ENCODE data around the gene ATP5F1C. TPM values are rescaled to one million over a fixed set of nuclear protein-coding genes. Genes with fewer than 3 reads are reported as not detected.

ATP5F1C gene
- total RNA-seq, 1 experiment from 2014 or later, result 292 TPM

DNA sequence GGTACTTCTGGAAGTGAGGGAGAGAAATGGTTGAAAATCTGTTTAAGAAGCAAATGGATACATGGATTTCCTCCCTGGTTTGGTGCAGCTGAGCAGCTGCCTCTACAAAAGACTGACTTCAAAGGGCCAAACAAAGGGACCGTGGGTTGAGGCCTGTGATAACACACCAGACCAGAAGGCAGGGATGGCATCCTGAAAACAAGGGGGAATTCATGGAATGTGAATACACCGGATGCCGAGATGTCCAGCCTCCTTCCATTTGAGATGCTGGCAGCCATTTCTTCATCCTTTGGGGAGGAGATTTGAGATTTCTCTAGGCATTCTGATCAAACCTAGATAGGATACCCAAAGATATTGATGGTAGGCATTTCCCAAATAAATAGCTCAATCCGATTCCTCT is 67.2 kb downstream of the ATP5F1C start:
- Histone ChIP-seq H3K27me3 (ENCODE audit: insufficient read depth, low read length) (no peaks in the 10 kb centered on the region), H2AFZ (ENCODE audit: low read depth, low read length, poor library complexity, severe bottlenecking) (no peak overlapping the region), H3K4me2 (ENCODE audit: low read length) (no peak overlapping the region), H3K4me3 (replicated peaks in 1 of 2; ENCODE audit: low read depth in 1 of 2, low read length in 2 of 2) (no peak overlapping the region), H3K27ac (ENCODE audit: low read depth, low read length) (no peak overlapping the region), H3K9ac (ENCODE audit: low read length) (no peak overlapping the region), H3K4me1 (ENCODE audit: control insufficient read depth in 1 of 2, insufficient read depth in 2 of 2, low read length in 2 of 2) (no peaks in the 10 kb centered on the region), H3K9me3 (ENCODE audit: control insufficient read depth in 1 of 2, insufficient read depth in 1 of 2, low read depth in 1 of 2, low read length in 2 of 2) (no peaks in the 10 kb centered on the region), H3K9me2 (ENCODE audit: insufficient read depth) (0 out of 2 replicates have a peak, but pooled peaks cover 2% of the 10 kb centered on the region), H3K79me2 (ENCODE audit: insufficient read depth, low read length) (peaks cover 15% of the 10 kb centered on the region), H4K20me1 (ENCODE audit: insufficient read depth) (0 out of 2 replicates have a peak, but pooled peaks cover 3% of the 10 kb centered on the region), H3K36me3 (ENCODE audit: control insufficient read depth in 1 of 2, insufficient read depth in 2 of 2, low read length in 2 of 2) (no peaks in the 10 kb centered on the region)
- ATAC-seq, result no peak
- CTCF ChIA-PET, result no interaction called here
- DNase-seq (ENCODE audit: low read depth, low spot score), result no peak
- no TSS peak for BruUV-seq (replicated peaks)
- intact Hi-C loops (cut with micrococcal nuclease), result no loop called here
- TF ChIP-seq SIN3A (IDR thresholded peaks at IDR 0.05; ENCODE audit: low read depth) (no peak), CEBPB (IDR thresholded peaks at IDR 0.05; ENCODE audit: low read depth) (no peak), CTCF (IDR thresholded peaks at IDR 0.05 in 2 of 3, conservative IDR thresholded peaks at IDR 0.05 in 1 of 3; ENCODE audit: borderline replicate concordance in 1 of 3, insufficient read depth in 1 of 3, low read depth in 2 of 3, low read length in 2 of 3) (no peak), ZFX (IDR thresholded peaks at IDR 0.05) (no peak)
- TF ChIP-seq, protein P1, sequence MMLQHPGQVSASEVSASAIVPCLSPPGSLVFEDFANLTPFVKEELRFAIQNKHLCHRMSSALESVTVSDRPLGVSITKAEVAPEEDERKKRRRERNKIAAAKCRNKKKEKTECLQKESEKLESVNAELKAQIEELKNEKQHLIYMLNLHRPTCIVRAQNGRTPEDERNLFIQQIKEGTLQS (IDR thresholded peaks at IDR 0.05), result no peak
- RAD21 ChIA-PET (ENCODE audit: low non-redundant PET in 1 of 2, low total read pairs in 2 of 2, uncharacterized antibody in 2 of 2, unreplicated experiment in 2 of 2), result no interaction called here
- POLR2A ChIA-PET, result no interaction called here

GRCh38 chr10:7856678-7857077 is 68.7 kb downstream of the ATP5F1C start:
- DNase-seq (ENCODE audit: low read depth, low spot score), result no peak
- no peak for ATAC-seq
- peaks cover 15% of the 10 kb centered on the region for H3K79me2 ChIP-seq (ENCODE audit: insufficient read depth, low read length)
- no peak overlapping the region for H3K4me3 ChIP-seq (replicated peaks in 1 of 2; ENCODE audit: low read depth in 1 of 2, low read length in 2 of 2)
- 0 out of 2 replicates have a peak, but pooled peaks cover 3% of the 10 kb centered on the region for H4K20me1 ChIP-seq (ENCODE audit: insufficient read depth)
- H2AFZ ChIP-seq (ENCODE audit: low read depth, low read length, poor library complexity, severe bottlenecking), result no peak overlapping the region
- no peak overlapping the region for H3K4me2 ChIP-seq (ENCODE audit: low read length)
- POLR2A ChIA-PET, result no interaction called here
- H3K4me1 ChIP-seq (ENCODE audit: control insufficient read depth in 1 of 2, insufficient read depth in 2 of 2, low read length in 2 of 2), result no peaks in the 10 kb centered on the region
- H3K36me3 ChIP-seq (ENCODE audit: control insufficient read depth in 1 of 2, insufficient read depth in 2 of 2, low read length in 2 of 2), result no peaks in the 10 kb centered on the region
- 0 out of 2 replicates have a peak, but pooled peaks cover 2% of the 10 kb centered on the region for H3K9me2 ChIP-seq (ENCODE audit: insufficient read depth)
- intact Hi-C loops (cut with micrococcal nuclease), result no loop called here
- H3K27me3 ChIP-seq (ENCODE audit: insufficient read depth, low read length), result no peaks in the 10 kb centered on the region
- CTCF ChIA-PET, result no interaction called here
- no TSS peak for BruUV-seq (replicated peaks)
- H3K9ac ChIP-seq (ENCODE audit: low read length), result no peak overlapping the region
- H3K27ac ChIP-seq (ENCODE audit: low read depth, low read length), result no peak overlapping the region
- peaks cover 2 to 6% of the 10 kb centered on the region in 2 experiments; a peak in 3 of 4 replicates for H3K9me3 ChIP-seq (ENCODE audit: control insufficient read depth in 1 of 2, insufficient read depth in 1 of 2, low read depth in 1 of 2, low read length in 2 of 2)
- RAD21 ChIA-PET (ENCODE audit: low non-redundant PET in 1 of 2, low total read pairs in 2 of 2, uncharacterized antibody in 2 of 2, unreplicated experiment in 2 of 2), result no interaction called here
- no peak for TF ChIP-seq POLR2AphosphoS5 (IDR thresholded peaks at IDR 0.05; ENCODE audit: low read depth, low read length)
- TF ChIP-seq SP1 (IDR thresholded peaks at IDR 0.05; ENCODE audit: low read depth), result no peak
- TF ChIP-seq ZFX (IDR thresholded peaks at IDR 0.05), result no peak
- TF ChIP-seq REST (IDR thresholded peaks at IDR 0.05; ENCODE audit: low read depth), result no peak
- TF ChIP-seq TCF7L2 (IDR thresholded peaks at IDR 0.05; ENCODE audit: borderline replicate concordance, extremely low read depth, insufficient read depth, insufficient read length), result no peak
- no peak for TF ChIP-seq FOSL1 (IDR thresholded peaks at IDR 0.05; ENCODE audit: low read depth)
- TF ChIP-seq, protein P1 (IDR thresholded peaks at IDR 0.05), result no peak
- no peak for TF ChIP-seq EZH2 (IDR thresholded peaks at IDR 0.05)
- no peak for TF ChIP-seq ZNF274 (IDR thresholded peaks at IDR 0.05; ENCODE audit: low read depth, low read length)
- no peak for TF ChIP-seq JUND (IDR thresholded peaks at IDR 0.05)
- no peak for TF ChIP-seq SIN3A (IDR thresholded peaks at IDR 0.05; ENCODE audit: low read depth)
